ENCODE results near the gene CIITA. TPM values are rescaled to one million over a fixed set of nuclear protein-coding genes. Genes with fewer than 3 reads are reported as not detected.

Gene CIITA
- total RNA-seq, 1 experiment from 2014 or later, result not detected

- no peak overlapping the region for H3K27ac Mint-ChIP-seq
- H4K8ac ChIP-seq (replicated peaks; ENCODE audit: insufficient read length, low read depth, low read length), result no peak overlapping the region
- H2BK120ac ChIP-seq (ENCODE audit: low read depth, low read length, poor library complexity, severe bottlenecking), result no peak overlapping the region
- H4K5ac ChIP-seq (ENCODE audit: insufficient read length, low read depth, low read length), result no peak overlapping the region
- H4K20me1 ChIP-seq (ENCODE audit: control insufficient read depth, insufficient read depth, insufficient read length), result no peaks in the 10 kb centered on the region
- H2BK12ac ChIP-seq (ENCODE audit: insufficient read length, low read depth, low read length), result no peak overlapping the region
- peaks cover 5% of the 10 kb centered on the region for H3K23me2 ChIP-seq (ENCODE audit: insufficient read length, low read depth, low read length, poor library complexity, severe bottlenecking)
- peaks cover 4% of the 10 kb centered on the region; the same call in 1 of the 2 replicates for H3K27me3 ChIP-seq (ENCODE audit: insufficient read depth, low read length)
- no peak overlapping the region for H3K4me2 ChIP-seq (ENCODE audit: insufficient read depth, insufficient read length, low read length)
- no peaks in the 10 kb centered on the region for H3K4me1 ChIP-seq (ENCODE audit: insufficient read depth, low read length)
- no peak overlapping the region for H3T11ph ChIP-seq (ENCODE audit: low read length)
- no peak for DNase-seq
- H3K9me3 Mint-ChIP-seq, result peaks cover 0 to 3% of the 10 kb centered on the region in 2 experiments; a peak in 1 of 5 replicates
- no peak overlapping the region for H3K27ac ChIP-seq (ENCODE audit: insufficient read length, low read depth, low read length)
- no peaks in the 10 kb centered on the region for H3K36me3 Mint-ChIP-seq (ENCODE audit: insufficient read depth in 1 of 3, low read depth in 3 of 3)
- no peaks in the 10 kb centered on the region for H3K9me3 ChIP-seq (ENCODE audit: control insufficient read depth, low read depth, low read length)
- no peak overlapping the region for H2BK5ac ChIP-seq (ENCODE audit: insufficient read length, low read length)
- no peak overlapping the region for H3K4ac ChIP-seq (ENCODE audit: low read depth, low read length)
- H3K56ac ChIP-seq (ENCODE audit: insufficient read length, low read depth, low read length), result no peak overlapping the region
- no peak overlapping the region for H3K23ac ChIP-seq (ENCODE audit: insufficient read length, low read depth, low read length)
- peaks cover 8% of the 10 kb centered on the region for H3K27me3 Mint-ChIP-seq (ENCODE audit: low read depth)
- no peak overlapping the region for H2BK20ac ChIP-seq (ENCODE audit: low read depth, low read length, poor library complexity, severe bottlenecking)
- no CpG with 5 or more reads among the region's 7 CpGs for WGBS (ENCODE audit: extremely low coverage, insufficient read length, low lambda C conversion rate)
- no peak overlapping the region for H2AK5ac ChIP-seq (ENCODE audit: insufficient read length, low read length)
- no peak overlapping the region for H3K18ac ChIP-seq (ENCODE audit: insufficient read length, low read depth, low read length)
- TF ChIP-seq, protein P1, sequence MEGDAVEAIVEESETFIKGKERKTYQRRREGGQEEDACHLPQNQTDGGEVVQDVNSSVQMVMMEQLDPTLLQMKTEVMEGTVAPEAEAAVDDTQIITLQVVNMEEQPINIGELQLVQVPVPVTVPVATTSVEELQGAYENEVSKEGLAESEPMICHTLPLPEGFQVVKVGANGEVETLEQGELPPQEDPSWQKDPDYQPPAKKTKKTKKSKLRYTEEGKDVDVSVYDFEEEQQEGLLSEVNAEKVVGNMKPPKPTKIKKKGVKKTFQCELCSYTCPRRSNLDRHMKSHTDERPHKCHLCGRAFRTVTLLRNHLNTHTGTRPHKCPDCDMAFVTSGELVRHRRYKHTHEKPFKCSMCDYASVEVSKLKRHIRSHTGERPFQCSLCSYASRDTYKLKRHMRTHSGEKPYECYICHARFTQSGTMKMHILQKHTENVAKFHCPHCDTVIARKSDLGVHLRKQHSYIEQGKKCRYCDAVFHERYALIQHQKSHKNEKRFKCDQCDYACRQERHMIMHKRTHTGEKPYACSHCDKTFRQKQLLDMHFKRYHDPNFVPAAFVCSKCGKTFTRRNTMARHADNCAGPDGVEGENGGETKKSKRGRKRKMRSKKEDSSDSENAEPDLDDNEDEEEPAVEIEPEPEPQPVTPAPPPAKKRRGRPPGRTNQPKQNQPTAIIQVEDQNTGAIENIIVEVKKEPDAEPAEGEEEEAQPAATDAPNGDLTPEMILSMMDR (conservative IDR thresholded peaks at IDR 0.05), result no peak
- no peak overlapping the region for H2AFZ ChIP-seq (ENCODE audit: low read length)
- H4K91ac ChIP-seq (ENCODE audit: insufficient read length, low read depth, low read length), result no peak overlapping the region
- no peak overlapping the region for H3K4me3 Mint-ChIP-seq
- H3K4me1 Mint-ChIP-seq, result peaks cover 2 to 16% of the 10 kb centered on the region in 2 experiments; a peak in 3 of 4 replicates
- no peaks in the 10 kb centered on the region for H3K79me2 ChIP-seq (ENCODE audit: insufficient read depth, low read length)
- no peak overlapping the region for H2BK15ac ChIP-seq (ENCODE audit: low read depth, low read length)
- H3K14ac ChIP-seq (ENCODE audit: insufficient read depth, low read length), result 0 out of 2 replicates have a peak overlapping the region, but pooled peaks have one; percentile 17
- H3K9ac ChIP-seq (ENCODE audit: extremely low read depth, insufficient read length, low read length), result no peak overlapping the region
- no peaks in the 10 kb centered on the region for H3K79me1 ChIP-seq (ENCODE audit: insufficient read depth, low read depth, low read length, poor library complexity, severe bottlenecking)
These were observed 6.0 kb downstream of the CIITA start for GRCh38 chr16:10883004-10883403.
